ENCODE results near the gene DGLUCY.

DNA sequence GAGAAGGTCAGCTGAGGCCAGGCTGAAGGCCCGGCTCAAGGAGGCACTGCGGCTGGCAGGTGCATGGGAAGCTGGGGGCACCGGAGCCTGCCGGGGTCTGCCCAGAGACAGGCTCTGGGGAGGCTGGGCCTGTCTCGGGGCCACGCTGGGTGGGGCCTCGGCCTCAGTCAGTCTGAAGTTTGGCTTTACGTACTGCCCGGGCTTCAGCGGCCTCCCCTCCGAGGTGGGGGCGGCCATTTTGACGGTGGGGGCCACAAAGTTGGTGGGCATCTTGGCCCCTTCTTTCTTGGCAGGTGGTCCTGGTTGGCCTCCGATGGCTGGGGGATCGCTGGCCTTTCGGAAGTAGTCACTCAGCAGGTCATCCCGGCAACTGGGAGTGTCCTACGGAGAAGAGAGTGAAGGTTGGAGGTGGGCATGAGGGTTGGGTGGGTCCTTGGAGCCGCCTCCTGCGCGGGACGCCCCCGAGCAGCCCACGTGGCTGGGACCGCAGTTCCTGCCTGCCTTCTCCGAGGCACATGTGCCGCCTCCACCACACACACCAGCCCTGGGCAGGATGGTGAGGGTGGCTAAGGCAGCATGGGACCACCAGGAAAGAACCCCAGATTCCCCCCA lies 159.5 kb downstream of the DGLUCY start:
- TF ChIP-seq SUZ12 (IDR thresholded peaks at IDR 0.05; ENCODE audit: extremely low read depth, insufficient read depth, insufficient read length): no peak
- no peak for TF ChIP-seq YY1 (IDR thresholded peaks at IDR 0.05; ENCODE audit: insufficient read depth, insufficient read length)

Measured in NT2/D1 (cell line).